Measurements from ENCODE around the gene CEP104. TPM values are rescaled to one million over a fixed set of nuclear protein-coding genes. Genes with fewer than 3 reads are reported as not detected.

The CEP104 gene
- total RNA-seq, 1 experiment from 2014 or later = 14.8 TPM

- no peak for DNase-seq (ENCODE audit: low read depth in 1 of 2, low spot score in 2 of 2)
- Histone ChIP-seq H3K4me3 (no peak overlapping the region), H3K36me3 (peaks cover 52% of the 10 kb centered on the region), H3K4me1 (replicated peaks) (no peaks in the 10 kb centered on the region), H3K9me3 (replicated peaks) (no peaks in the 10 kb centered on the region), H3K27ac (no peak overlapping the region), H3K27me3 (replicated peaks) (no peaks in the 10 kb centered on the region)
Measured at GRCh38 chr1:3886691-3887090, 29.7 kb upstream of the CEP104 start.

- H3K4me1 ChIP-seq (replicated peaks) = no peaks in the 10 kb centered on the region
- H3K4me3 ChIP-seq = no peak overlapping the region
- peaks cover 48% of the 10 kb centered on the region for H3K36me3 ChIP-seq
- DNase-seq (ENCODE audit: low read depth in 1 of 2, low spot score in 2 of 2) = no peak
- H3K9me3 ChIP-seq (replicated peaks) = no peaks in the 10 kb centered on the region
- H3K27ac ChIP-seq = no peak overlapping the region
- H3K27me3 ChIP-seq (replicated peaks) = no peaks in the 10 kb centered on the region
Measured at GRCh38 chr1:3886106-3886670, 29.2 kb upstream of the CEP104 start.

GRCh38 chr1:3885611-3886010 lies 28.6 kb upstream of the CEP104 start:
- no peak for DNase-seq (ENCODE audit: low read depth in 1 of 2, low spot score in 2 of 2)
- H3K36me3 ChIP-seq = peaks cover 42% of the 10 kb centered on the region
- no peaks in the 10 kb centered on the region for H3K27me3 ChIP-seq (replicated peaks)
- no peak overlapping the region for H3K4me3 ChIP-seq
- no peaks in the 10 kb centered on the region for H3K4me1 ChIP-seq (replicated peaks)
- no peaks in the 10 kb centered on the region for H3K9me3 ChIP-seq (replicated peaks)
- no peak overlapping the region for H3K27ac ChIP-seq

- no peak for DNase-seq (ENCODE audit: low read depth in 1 of 2, low spot score in 2 of 2)
- no peaks in the 10 kb centered on the region for H3K9me3 ChIP-seq (replicated peaks)
- no peak overlapping the region for H3K27ac ChIP-seq
- no peak overlapping the region for H3K4me3 ChIP-seq
- peaks cover 36% of the 10 kb centered on the region for H3K36me3 ChIP-seq
- H3K4me1 ChIP-seq (replicated peaks) = no peaks in the 10 kb centered on the region
- no peaks in the 10 kb centered on the region for H3K27me3 ChIP-seq (replicated peaks)
Measured at GRCh38 chr1:3884966-3885365, 28.0 kb upstream of the CEP104 start.

- no peak overlapping the region for H3K27ac ChIP-seq
- H3K36me3 ChIP-seq = peaks cover 22% of the 10 kb centered on the region
- H3K4me3 ChIP-seq = no peak overlapping the region
- no peaks in the 10 kb centered on the region for H3K4me1 ChIP-seq (replicated peaks)
- no peaks in the 10 kb centered on the region; the same call in 1 of the 2 replicates for H3K9me3 ChIP-seq (replicated peaks)
- no peak for DNase-seq (ENCODE audit: low read depth in 1 of 2, low spot score in 2 of 2)
- H3K27me3 ChIP-seq (replicated peaks) = no peaks in the 10 kb centered on the region
Measured at GRCh38 chr1:3883194-3883925, 26.3 kb upstream of the CEP104 start.

GRCh38 chr1:3881193-3881480 lies 24.1 kb upstream of the CEP104 start:
- Histone ChIP-seq H3K4me3 (no peak overlapping the region), H3K36me3 (peaks cover 6% of the 10 kb centered on the region), H3K9me3 (replicated peaks) (no peaks in the 10 kb centered on the region; the same call in 1 of the 2 replicates), H3K27ac (no peak overlapping the region), H3K4me1 (replicated peaks) (no peaks in the 10 kb centered on the region), H3K27me3 (replicated peaks) (no peaks in the 10 kb centered on the region)
- no peak for DNase-seq (ENCODE audit: low read depth in 1 of 2, low spot score in 2 of 2)

GRCh38 chr1:3880429-3881192 lies 23.6 kb upstream of the CEP104 start:
- no peaks in the 10 kb centered on the region for H3K27me3 ChIP-seq (replicated peaks)
- H3K9me3 ChIP-seq (replicated peaks) = no peaks in the 10 kb centered on the region; the same call in 1 of the 2 replicates
- no peak overlapping the region for H3K27ac ChIP-seq
- peaks cover 3% of the 10 kb centered on the region; the same call in 1 of the 2 replicates for H3K36me3 ChIP-seq
- no peak for DNase-seq (ENCODE audit: low read depth in 1 of 2, low spot score in 2 of 2)
- no peak overlapping the region for H3K4me3 ChIP-seq
- no peaks in the 10 kb centered on the region for H3K4me1 ChIP-seq (replicated peaks)

- no peak overlapping the region for H3K27ac ChIP-seq
- DNase-seq (ENCODE audit: low read depth in 1 of 2, low spot score in 2 of 2) = no peak
- H3K9me3 ChIP-seq (replicated peaks) = no peaks in the 10 kb centered on the region; the same call in 1 of the 2 replicates
- no peaks in the 10 kb centered on the region for H3K36me3 ChIP-seq
- no peaks in the 10 kb centered on the region for H3K4me1 ChIP-seq (replicated peaks)
- H3K4me3 ChIP-seq = no peak overlapping the region
- H3K27me3 ChIP-seq (replicated peaks) = no peaks in the 10 kb centered on the region
Measured at GRCh38 chr1:3879787-3880428, 22.9 kb upstream of the CEP104 start.

- Histone ChIP-seq H3K4me3 (no peak overlapping the region), H3K27ac (no peak overlapping the region), H3K36me3 (no peaks in the 10 kb centered on the region), H3K27me3 (replicated peaks) (no peaks in the 10 kb centered on the region), H3K4me1 (replicated peaks) (no peaks in the 10 kb centered on the region), H3K9me3 (replicated peaks) (no peaks in the 10 kb centered on the region; the same call in 1 of the 2 replicates)
- no peak for DNase-seq (ENCODE audit: low read depth in 1 of 2, low spot score in 2 of 2)
Measured at GRCh38 chr1:3879099-3879498, 22.1 kb upstream of the CEP104 start.

- Histone ChIP-seq H3K4me3 (no peak overlapping the region), H3K4me1 (replicated peaks) (no peaks in the 10 kb centered on the region), H3K27ac (no peak overlapping the region), H3K27me3 (replicated peaks) (no peaks in the 10 kb centered on the region), H3K9me3 (replicated peaks) (no peaks in the 10 kb centered on the region; the same call in 1 of the 2 replicates), H3K36me3 (no peaks in the 10 kb centered on the region)
- DNase-seq (ENCODE audit: low read depth in 1 of 2, low spot score in 2 of 2) = no peak
Measured at GRCh38 chr1:3876716-3877115, 19.7 kb upstream of the CEP104 start.

- H3K4me1 ChIP-seq (replicated peaks) = 0 out of 2 replicates have a peak, but pooled peaks cover 3% of the 10 kb centered on the region
- no peak for DNase-seq (ENCODE audit: low read depth in 1 of 2, low spot score in 2 of 2)
- H3K9me3 ChIP-seq (replicated peaks) = no peaks in the 10 kb centered on the region; the same call in 1 of the 2 replicates
- no peaks in the 10 kb centered on the region for H3K27me3 ChIP-seq (replicated peaks)
- H3K27ac ChIP-seq = no peak overlapping the region
- H3K36me3 ChIP-seq = 0 out of 2 replicates have a peak, but pooled peaks cover under 1% of the 10 kb centered on the region
- no peak overlapping the region for H3K4me3 ChIP-seq
Measured at GRCh38 chr1:3874736-3875135, 17.7 kb upstream of the CEP104 start.

GRCh38 chr1:3872546-3872945 lies 15.5 kb upstream of the CEP104 start:
- H3K36me3 ChIP-seq = 0 out of 2 replicates have a peak, but pooled peaks cover 4% of the 10 kb centered on the region
- H3K4me3 ChIP-seq = no peak overlapping the region
- H3K27ac ChIP-seq = no peak overlapping the region
- DNase-seq (ENCODE audit: low read depth in 1 of 2, low spot score in 2 of 2) = no peak
- H3K4me1 ChIP-seq (replicated peaks) = 0 out of 2 replicates have a peak, but pooled peaks cover 3% of the 10 kb centered on the region
- H3K27me3 ChIP-seq (replicated peaks) = no peaks in the 10 kb centered on the region
- H3K9me3 ChIP-seq (replicated peaks) = no peaks in the 10 kb centered on the region

- Histone ChIP-seq H3K27ac (no peak overlapping the region), H3K4me1 (replicated peaks) (0 out of 2 replicates have a peak, but pooled peaks cover 3% of the 10 kb centered on the region), H3K9me3 (replicated peaks) (no peaks in the 10 kb centered on the region), H3K27me3 (replicated peaks) (no peaks in the 10 kb centered on the region), H3K36me3 (0 out of 2 replicates have a peak, but pooled peaks cover 4% of the 10 kb centered on the region), H3K4me3 (no peak overlapping the region)
- no peak for DNase-seq (ENCODE audit: low read depth in 1 of 2, low spot score in 2 of 2)
Measured at GRCh38 chr1:3871451-3871805, 14.4 kb upstream of the CEP104 start.

All from SJSA1 (cell line).